ENCODE results near the gene MTRF1L.
"Not testable (repeated sequence)": the region's sequence is repeated elsewhere in the genome, so short reads cannot be mapped to it uniquely, and the experiment has no call there.

The MTRF1L gene

GRCh38 chr6:153003366-153003690 lies 819 bp upstream of the MTRF1L start:
- no peak for FAIRE-seq
- DNase-seq (ENCODE audit: insufficient read length, low spot score): no peak

- FAIRE-seq (peak; percentile 64), DNase-seq (ENCODE audit: insufficient read length, low spot score) (no peak)
Observed at GRCh38 chr6:153001767-153002612, 519 bp downstream of the MTRF1L start.

- not testable (repeated sequence) for FAIRE-seq; DNase-seq (ENCODE audit: insufficient read length, low spot score)
Observed at GRCh38 chr6:153000790-153001189, 1.7 kb downstream of the MTRF1L start.

- FAIRE-seq (peak; percentile 4), DNase-seq (ENCODE audit: insufficient read length, low spot score) (no peak)
Observed at GRCh38 chr6:153000243-153000642, 2.3 kb downstream of the MTRF1L start.

GRCh38 chr6:152999538-152999937 lies 3.0 kb downstream of the MTRF1L start:
- not testable (repeated sequence) for DNase-seq (ENCODE audit: insufficient read length, low spot score); FAIRE-seq

GRCh38 chr6:152993847-152994246 lies 8.7 kb downstream of the MTRF1L start:
- DNase-seq (ENCODE audit: insufficient read length, low spot score) (no peak), FAIRE-seq (no peak)

- DNase-seq (ENCODE audit: insufficient read length, low spot score): no peak
Observed at GRCh38 chr6:152993431-152993830, 9.1 kb downstream of the MTRF1L start.

GRCh38 chr6:152986978-152987377 lies 15.5 kb downstream of the MTRF1L start:
- no peak for FAIRE-seq
- no peak for DNase-seq (ENCODE audit: insufficient read length, low spot score)

More at GRCh38 chr6:152993431-152993830, 9.1 kb downstream of the MTRF1L start:
- peak; percentile 79 for FAIRE-seq

- not testable (repeated sequence) for DNase-seq (ENCODE audit: insufficient read length, low spot score); FAIRE-seq
Observed at GRCh38 chr6:152985300-152985699, 17.2 kb downstream of the MTRF1L start.

GRCh38 chr6:152984513-152984872 lies 18.0 kb downstream of the MTRF1L start:
- FAIRE-seq (no peak), DNase-seq (ENCODE audit: insufficient read length, low spot score) (no peak)

- FAIRE-seq (peak; percentile 97), DNase-seq (ENCODE audit: insufficient read length, low spot score) (peak; percentile 52)
Observed at GRCh38 chr6:152983637-152984512, 18.6 kb downstream of the MTRF1L start.

- FAIRE-seq (no peak), DNase-seq (ENCODE audit: insufficient read length, low spot score) (peak; percentile 67)
Observed at GRCh38 chr6:152982904-152983636, 19.4 kb downstream of the MTRF1L start, which contains the start of gene FBXO5. TSS of gene FBXO5 (minus strand) at chr6:152983041. CDS start at chr6:152982959, 82 bp downstream.

GRCh38 chr6:152981989-152982903 lies 20.3 kb downstream of the MTRF1L start:
- no peak for DNase-seq (ENCODE audit: insufficient read length, low spot score)
- no peak for FAIRE-seq

GRCh38 chr6:152981219-152981618 lies 21.3 kb downstream of the MTRF1L start:
- DNase-seq (ENCODE audit: insufficient read length, low spot score) (no peak), FAIRE-seq (peak; percentile 56)

GRCh38 chr6:152980656-152981055 lies 21.9 kb downstream of the MTRF1L start:
- FAIRE-seq: peak; percentile 60
- no peak for DNase-seq (ENCODE audit: insufficient read length, low spot score)

GRCh38 chr6:152979116-152979515 lies 23.4 kb downstream of the MTRF1L start:
- DNase-seq (ENCODE audit: insufficient read length, low spot score) (no peak), FAIRE-seq (no peak)

- FAIRE-seq: no peak
Observed at GRCh38 chr6:152978058-152978457, 24.5 kb downstream of the MTRF1L start.

GRCh38 chr6:152977556-152977955 lies 25.0 kb downstream of the MTRF1L start:
- FAIRE-seq (no peak), DNase-seq (ENCODE audit: insufficient read length, low spot score) (no peak)

More at GRCh38 chr6:152978058-152978457, 24.5 kb downstream of the MTRF1L start:
- no peak for DNase-seq (ENCODE audit: insufficient read length, low spot score)

- DNase-seq (ENCODE audit: insufficient read length, low spot score) (no peak), FAIRE-seq (no peak)
Observed at GRCh38 chr6:152976749-152977148, 25.8 kb downstream of the MTRF1L start.
